HCT116 (cell line): ENCODE data around the gene ZNF316. TPM values are rescaled to one million over a fixed set of nuclear protein-coding genes. Genes with fewer than 3 reads are reported as not detected.
A peak's percentile ranks its signal among the peaks of the same experiment; 100 is the strongest.

Experiments
- ATAC-seq: fragments of 200-7000 bp; cut with Tn5 transposase; 2 replicates; pipeline ENCODE4 v1.9.1; 2020; ENCODE audit warnings: mild to moderate bottlenecking, moderate library complexity
- BruUV-seq: library from RNA; stranded (reverse); fragments of 400-500 nt; replicated peaks from 2 replicates; lab custom pipeline; 2021; lab: Mats Ljungman, UMichigan
- CTCF ChIA-PET: fragments of 300-600 bp; sonication (Branson Sonifier 250); formaldehyde crosslinking; loops from one replicate; lab custom pipeline; 2021; ENCODE audit warnings: antibody characterized with exemption; lab: Charles Lee
- POLR2A ChIA-PET: fragments of 300-600, 350-600 bp; sonication (Branson Sonifier 250); formaldehyde crosslinking; loops from one replicate; lab custom pipeline; 2021; ENCODE audit warnings: antibody characterized with exemption; lab: Charles Lee
- RAD21 ChIA-PET, 2 experiments: fragments of 300-600 bp; sonication (Branson Sonifier 250); formaldehyde crosslinking; loops; one replicate each; lab custom pipeline; 2023; ENCODE audit warnings: low total read pairs in 2 of 2; ENCODE audit not compliant: uncharacterized antibody in 2 of 2, unreplicated experiment in 2 of 2, low non-redundant PET in 1 of 2; lab: Charles Lee
- DNase-seq: peaks from one replicate; pipeline ENCODE4 v3.0.0-alpha.2; 2010; ENCODE audit warnings: low read depth, low spot score
- H2AFZ ChIP-seq: fragments of 200-600 bp; shearing (Covaris generic), sonication (generic); 2 replicates; pipeline ENCODE4 v1.6.1; 2017; ENCODE audit warnings: low read depth, mixed run types, mixed read lengths, antibody characterized with exemption, low read length; ENCODE audit not compliant: poor library complexity, severe bottlenecking
- H3K27ac ChIP-seq: 2 replicates; pipeline ENCODE4 v1.5.1; 2012; ENCODE audit warnings: low read depth, low read length
- H3K27me3 ChIP-seq: fragments of 200-600 bp; sonication (generic); 2 replicates; pipeline ENCODE4 v1.6.1; 2016; ENCODE audit warnings: mixed run types, low read length, mixed read lengths; ENCODE audit not compliant: insufficient read depth
- H3K36me3 ChIP-seq, 2 experiments: fragments of 200-500 bp in 1 of 2; fragments of 200-600 bp in 1 of 2; sonication (Bioruptor generic) in 1 of 2; sonication (generic) in 1 of 2; 2 replicates each; pipeline versions ENCODE4 v1.5.1 to v1.6.1; 2014 to 2016; ENCODE audit warnings: low read length in 2 of 2, inconsistent platforms in 1 of 2, mixed read lengths in 1 of 2, mixed run types in 1 of 2; ENCODE audit not compliant: insufficient read depth in 2 of 2, control insufficient read depth in 1 of 2
- H3K4me1 ChIP-seq, 2 experiments: fragments of 200-600 bp in 1 of 2; sonication (generic) in 1 of 2; 2 replicates each; pipeline versions ENCODE4 v1.5.1 to v1.6.1; 2012 to 2017; ENCODE audit warnings: low read length in 2 of 2, inconsistent platforms in 1 of 2, mild to moderate bottlenecking in 1 of 2, mixed read lengths in 1 of 2, mixed run types in 1 of 2, moderate library complexity in 1 of 2; ENCODE audit not compliant: insufficient read depth in 2 of 2, control insufficient read depth in 1 of 2
- H3K4me2 ChIP-seq: fragments of 200-600 bp; sonication (generic); 2 replicates; pipeline ENCODE4 v1.6.1; 2017; ENCODE audit warnings: mixed run types, low read length, mixed read lengths
- H3K4me3 ChIP-seq, 2 experiments: fragments of 200-600 bp in 1 of 2; sonication (generic) in 1 of 2; replicated peaks in 1 of 2; 2 replicates each; pipeline ENCODE4 v1.5.1; 2011 to 2016; ENCODE audit warnings: low read length in 2 of 2, control low read depth in 1 of 2, low read depth in 1 of 2, mild to moderate bottlenecking in 1 of 2, mixed read lengths in 1 of 2, mixed run types in 1 of 2
- H3K79me2 ChIP-seq: fragments of 200-600 bp; sonication (generic); 2 replicates; pipeline ENCODE4 v1.6.1; 2017; ENCODE audit warnings: mild to moderate bottlenecking, mixed run types, low read length, moderate library complexity, mixed read lengths; ENCODE audit not compliant: insufficient read depth
- H3K9ac ChIP-seq: fragments of 200-600 bp; sonication (generic); 2 replicates; pipeline ENCODE4 v1.6.1; 2016; ENCODE audit warnings: low read length, mixed read lengths
- H3K9me2 ChIP-seq: fragments of 200-600 bp; sonication (generic), shearing (Covaris generic); 2 replicates; pipeline ENCODE4 v1.6.1; 2017; ENCODE audit warnings: mixed run types, mild to moderate bottlenecking, moderate library complexity; ENCODE audit not compliant: insufficient read depth
- H3K9me3 ChIP-seq, 2 experiments: fragments of 200-500 bp in 1 of 2; fragments of 200-600 bp in 1 of 2; sonication (Bioruptor generic) in 1 of 2; sonication (generic) in 1 of 2; 2 replicates each; pipeline ENCODE4 v1.6.1; 2014 to 2017; ENCODE audit warnings: low read length in 2 of 2, mixed read lengths in 2 of 2, inconsistent platforms in 1 of 2, low read depth in 1 of 2, mild to moderate bottlenecking in 1 of 2, mixed run types in 1 of 2, moderate library complexity in 1 of 2; ENCODE audit not compliant: control insufficient read depth in 1 of 2, insufficient read depth in 1 of 2
- H4K20me1 ChIP-seq: fragments of 200-600 bp; sonication (generic), shearing (Covaris generic); 2 replicates; pipeline ENCODE4 v1.6.1; 2017; ENCODE audit warnings: mixed run types, mild to moderate bottlenecking, moderate library complexity; ENCODE audit not compliant: insufficient read depth
- CTCF ChIP-seq, 3 experiments: fragments of 200-600 bp in 1 of 3; sonication (generic) in 1 of 3; IDR thresholded peaks in 2 of 3; conservative IDR thresholded peaks in 1 of 3; 2 replicates each; pipeline ENCODE4 v1.5.1; 2012 to 2017; ENCODE audit warnings: low read depth in 2 of 3, low read length in 2 of 3, antibody characterized with exemption in 1 of 3, borderline replicate concordance in 1 of 3, control low read depth in 1 of 3, mild to moderate bottlenecking in 1 of 3, mixed read lengths in 1 of 3, mixed run types in 1 of 3, moderate library complexity in 1 of 3; ENCODE audit not compliant: insufficient read depth in 1 of 3
- EGR1 ChIP-seq: IDR thresholded peaks from 2 replicates; pipeline ENCODE4 v1.6.1; 2012; ENCODE audit warnings: low read depth
- ELF1 ChIP-seq: IDR thresholded peaks from 2 replicates; pipeline ENCODE4 v1.6.1; 2012; ENCODE audit warnings: low read depth, borderline replicate concordance
- JUND ChIP-seq: IDR thresholded peaks from 2 replicates; pipeline ENCODE4 v1.6.1; 2012
- POLR2A ChIP-seq: IDR thresholded peaks from 2 replicates; pipeline ENCODE4 v1.7.0; 2011; ENCODE audit warnings: borderline replicate concordance; ENCODE audit not compliant: insufficient read depth, insufficient read length; ENCODE audit errors: extremely low read depth
- RAD21 ChIP-seq: IDR thresholded peaks from 2 replicates; pipeline ENCODE4 v1.6.1; 2012; ENCODE audit warnings: low read depth, mild to moderate bottlenecking
- SP1 ChIP-seq: IDR thresholded peaks from 2 replicates; pipeline ENCODE4 v1.6.1; 2012; ENCODE audit warnings: low read depth
- TCF7L2 ChIP-seq: IDR thresholded peaks from 2 replicates; pipeline ENCODE4 v1.7.0; 2011; ENCODE audit warnings: borderline replicate concordance, inconsistent platforms; ENCODE audit not compliant: insufficient read depth, insufficient read length; ENCODE audit errors: extremely low read depth
- ZBTB33 ChIP-seq: IDR thresholded peaks from 2 replicates; pipeline ENCODE4 v1.6.1; 2011; ENCODE audit warnings: mild to moderate bottlenecking, low read length, moderate library complexity; ENCODE audit not compliant: insufficient replicate concordance; ENCODE audit errors: extremely low read depth
- ZNF274 ChIP-seq: fragments of 200-500 bp; sonication (Bioruptor generic); IDR thresholded peaks from 2 replicates; pipeline ENCODE4 v1.6.1; 2014; ENCODE audit warnings: mild to moderate bottlenecking, low read depth, low read length, inconsistent platforms
- intact Hi-C: fragments of 100-400 bp; cut with micrococcal nuclease; formaldehyde crosslinking; loops from 2 replicates; pipeline ENCODE4 v1.10.0; 2022
- total RNA-seq: library from RNA; stranded (reverse); gene quantifications from one replicate; pipeline ENCODE4 v1.2.1, GENCODE V29; 2021; ENCODE audit not compliant: unreplicated experiment

Gene ZNF316
- total RNA-seq, 1 experiment from 2014 or later, result 25.0 TPM

- TF ChIP-seq ZBTB33 (peak; percentile 83), EGR1 (no peak), SP1 (peak; percentile 24; the same call in 1 of the 2 replicates), TCF7L2 (peak; percentile 56), ZNF274 (no peak), POLR2A (peak; percentile 81)
These were observed 47.1 kb upstream of the ZNF316 start, which contains the start of gene INTS15 (continued) for GRCh38 chr7:6589829-6590644.

- no peak for TF ChIP-seq CTCF (IDR thresholded peaks at IDR 0.05 in 2 of 3, conservative IDR thresholded peaks at IDR 0.05 in 1 of 3; ENCODE audit: borderline replicate concordance in 1 of 3, insufficient read depth in 1 of 3, low read depth in 2 of 3, low read length in 2 of 3)
- TF ChIP-seq ELF1, result no peak
- TF ChIP-seq JUND, result no peak
- TF ChIP-seq RAD21, result no peak
- Histone ChIP-seq H3K4me1 (peaks cover 9 to 17% of the 10 kb centered on the region in 2 experiments), H2AFZ (no peak overlapping the region), H3K4me2 (peak overlapping the region; percentile 85), H3K27me3 (no peaks in the 10 kb centered on the region), H4K20me1 (no peaks in the 10 kb centered on the region), H3K9me2 (no peaks in the 10 kb centered on the region), H3K36me3 (peaks cover 13 to 21% of the 10 kb centered on the region in 2 experiments; a peak in 3 of 4 replicates), H3K9ac (peak overlapping the region; percentile 68), H3K79me2 (peaks cover 18% of the 10 kb centered on the region; the same call in 1 of the 2 replicates), H3K27ac (peak overlapping the region; percentile 84), H3K9me3 (no peaks in the 10 kb centered on the region), H3K4me3 (peak overlapping the region; percentile 82 to 86)
- BruUV-seq, result TSS peak; percentile 46
- RAD21 ChIA-PET, result interaction anchor here in 1 of 2 experiments (0.5 kb wide), 1 partner anchor 72 kb away, joined by 3 read pairs; no protein-coding TSS in a partner anchor
- DNase-seq, result no peak
- peak; percentile 54 for ATAC-seq
- POLR2A ChIA-PET, result no interaction called here
- CTCF ChIA-PET, result interaction anchor here (1.1 kb wide), 1 partner anchor 16 kb away, joined by 3 read pairs; no protein-coding TSS in a partner anchor
- intact Hi-C loops, result no loop called here
These were observed 46.4 kb upstream of the ZNF316 start for GRCh38 chr7:6590645-6591110.
